Measurements from ENCODE around the gene APOL2. TPM values are rescaled to one million over a fixed set of nuclear protein-coding genes. Genes with fewer than 3 reads are reported as not detected.

APOL2 gene
- total RNA-seq, 1 donor from 2014 or later = 60.9 TPM

- no peak for DNase-seq (ENCODE audit: low read depth, low spot score)
These were observed 62.2 kb downstream of the APOL2 start for GRCh38 chr22:36177160-36177559.

Other genes starting within 250 kb of the APOL2 start
- 151 TPM in 2 replicates for gene RBFOX2, start 210.7 kb downstream of the APOL2 start, total RNA-seq
- 52.0 and 59.1 TPM in 2 replicates for gene APOL3, start 78.8 kb downstream of the APOL2 start, total RNA-seq
- 0.04 and 0.53 TPM in 2 replicates for gene APOL4, start 37.7 kb downstream of the APOL2 start, total RNA-seq
- gene APOL1, start 13.6 kb upstream of the APOL2 start, total RNA-seq = 26.5 and 52.2 TPM in 2 replicates
- gene MYH9, start 148.4 kb upstream of the APOL2 start, total RNA-seq = 1,280 and 1,511 TPM in 2 replicates
- gene TXN2, start 242.1 kb upstream of the APOL2 start, total RNA-seq = 28.6 and 32.8 TPM in 2 replicates